SK-N-SH (cell line): ENCODE data around the gene FAT2. TPM values are rescaled to one million over a fixed set of nuclear protein-coding genes. Genes with fewer than 3 reads are reported as not detected.

ENCODE experiments used
- CTCF ChIA-PET: fragments of 300-600, 350-600 bp; formaldehyde crosslinking; extraction: SDS; loops from one replicate; lab custom pipeline; 2021; lab: Yijun Ruan, JAX
- POLR2A ChIA-PET: fragments of 350-600 bp; sonication (Branson Sonifier 250); formaldehyde crosslinking; extraction: SDS; loops from one replicate; lab custom pipeline; 2020; ENCODE audit warnings: antibody characterized with exemption, inconsistent platforms; lab: Yijun Ruan, JAX
- DNase-seq: peaks from one replicate; pipeline ENCODE4 v3.0.0; 2012
- H2AFZ ChIP-seq: fragments of 200-600 bp; sonication (generic); 2 replicates; pipeline ENCODE4 v1.8.1; 2016; ENCODE audit warnings: antibody characterized with exemption, mild to moderate bottlenecking, low read depth
- H3F3A ChIP-seq: fragments of 200-600 bp; sonication (generic); replicated peaks from 2 replicates; pipeline ENCODE3; 2016; ENCODE audit warnings: antibody characterized with exemption, mild to moderate bottlenecking; ENCODE audit not compliant: insufficient read depth
- H3K27ac ChIP-seq, 2 experiments: fragments of 200-500 bp in 1 of 2; fragments of 200-600 bp in 1 of 2; sonication (Bioruptor generic) in 1 of 2; sonication (generic), shearing (Covaris generic) in 1 of 2; 2 replicates each; pipeline versions ENCODE4 v1.5.1 to v1.6.1; 2014 to 2016; ENCODE audit warnings: low read depth in 2 of 2, inconsistent platforms in 1 of 2, low read length in 1 of 2, mild to moderate bottlenecking in 1 of 2, mixed read lengths in 1 of 2
- H3K27me3 ChIP-seq: fragments of 200-600 bp; sonication (generic), shearing (Covaris generic); 2 replicates; pipeline ENCODE4 v1.6.1; 2016; ENCODE audit warnings: mixed run types; ENCODE audit not compliant: insufficient read depth
- H3K36me3 ChIP-seq, 2 experiments: fragments of 200-500 bp in 1 of 2; fragments of 200-600 bp in 1 of 2; sonication (Bioruptor generic) in 1 of 2; sonication (generic) in 1 of 2; replicated peaks in 1 of 2; 2 replicates each; pipeline versions ENCODE3 to v1.5.1; 2014 to 2016; ENCODE audit warnings: low read length in 1 of 2, mild to moderate bottlenecking in 1 of 2; ENCODE audit not compliant: insufficient read depth in 2 of 2, control insufficient read depth in 1 of 2
- H3K4me1 ChIP-seq, 2 experiments: fragments of 200-500 bp in 1 of 2; fragments of 200-600 bp in 1 of 2; sonication (Bioruptor generic) in 1 of 2; sonication (generic), shearing (Covaris generic) in 1 of 2; 2 replicates each; pipeline versions ENCODE4 v1.5.1 to v1.6.1; 2014 to 2016; ENCODE audit warnings: low read depth in 1 of 2, low read length in 1 of 2, mixed run types in 1 of 2; ENCODE audit not compliant: insufficient read depth in 2 of 2, control insufficient read depth in 1 of 2
- H3K4me2 ChIP-seq: fragments of 200-600 bp; sonication (generic), shearing (Covaris generic); 2 replicates; pipeline ENCODE4 v1.6.1; 2017; ENCODE audit warnings: mixed run types
- H3K4me3 ChIP-seq, 2 experiments: fragments of 200-500 bp in 1 of 2; fragments of 200-600 bp in 1 of 2; sonication (Bioruptor generic) in 1 of 2; sonication (generic), shearing (Covaris generic) in 1 of 2; 2 replicates each; pipeline versions ENCODE4 v1.5.1 to v1.8.1; 2014 to 2016; ENCODE audit warnings: low read depth in 2 of 2, inconsistent platforms in 1 of 2, low read length in 1 of 2, mild to moderate bottlenecking in 1 of 2, mixed read lengths in 1 of 2, moderate library complexity in 1 of 2
- H3K79me2 ChIP-seq: fragments of 200-600 bp; sonication (generic); 2 replicates; pipeline ENCODE4 v1.8.1; 2017; ENCODE audit warnings: mild to moderate bottlenecking; ENCODE audit not compliant: insufficient read depth
- H3K9ac ChIP-seq: fragments of 200-600 bp; sonication (generic); 2 replicates; pipeline ENCODE4 v1.6.1; 2017; ENCODE audit warnings: mixed run types
- H3K9me2 ChIP-seq: fragments of 200-600 bp; sonication (generic); 2 replicates; pipeline ENCODE4 v1.6.1; 2017; ENCODE audit warnings: mixed run types
- H3K9me3 ChIP-seq: fragments of 200-600 bp; sonication (generic); 2 replicates; pipeline ENCODE4 v1.6.1; 2017; ENCODE audit warnings: mixed run types, mild to moderate bottlenecking, moderate library complexity
- H4K20me1 ChIP-seq: fragments of 200-600 bp; sonication (generic); 2 replicates; pipeline ENCODE4 v1.6.1; 2017; ENCODE audit warnings: mild to moderate bottlenecking, mixed run types; ENCODE audit not compliant: insufficient read depth
- CHD2 ChIP-seq: fragments of 150-350 bp; IDR thresholded peaks from 2 replicates; pipeline ENCODE4 v1.6.1; 2018; ENCODE audit warnings: low read length; ENCODE audit not compliant: partially characterized antibody
- CTCF ChIP-seq: fragments of 200-600 bp; sonication (generic); IDR thresholded peaks from 2 replicates; pipeline ENCODE4 v1.6.1; 2017; ENCODE audit warnings: antibody characterized with exemption, mild to moderate bottlenecking, moderate library complexity
- EZH2phosphoT487 ChIP-seq: fragments of 200-600 bp; sonication (generic); IDR thresholded peaks from 2 replicates; pipeline ENCODE4 v1.6.1; 2017; ENCODE audit warnings: low read depth, mixed run types, mild to moderate bottlenecking, antibody characterized with exemption, moderate library complexity, borderline replicate concordance
- FOSL2 ChIP-seq: IDR thresholded peaks from 2 replicates; pipeline ENCODE4 v1.4.0; 2012; ENCODE audit warnings: low read depth, mild to moderate bottlenecking, moderate library complexity, borderline replicate concordance
- JUND ChIP-seq: IDR thresholded peaks from 2 replicates; pipeline ENCODE4 v1.4.0; 2012
- MAX ChIP-seq: IDR thresholded peaks from 2 replicates; pipeline ENCODE4 v1.4.0; 2012; ENCODE audit warnings: low read depth
- MEF2A ChIP-seq: IDR thresholded peaks from 2 replicates; pipeline ENCODE4 v1.4.0; 2012; ENCODE audit warnings: low read depth, borderline replicate concordance
- PBX3 ChIP-seq: IDR thresholded peaks from 2 replicates; pipeline ENCODE4; 2012
- POLR2AphosphoS5 ChIP-seq: IDR thresholded peaks from 2 replicates; pipeline ENCODE4 v1.6.1; 2012; ENCODE audit warnings: low read depth, low read length
- RAD21 ChIP-seq: IDR thresholded peaks from 2 replicates; pipeline ENCODE4 v1.6.1; 2012; ENCODE audit warnings: mild to moderate bottlenecking, low read length
- RXRA ChIP-seq: IDR thresholded peaks from 2 replicates; pipeline ENCODE4 v1.4.0; 2012; ENCODE audit warnings: low read depth, mild to moderate bottlenecking, borderline replicate concordance
- TAF1 ChIP-seq: IDR thresholded peaks from 2 replicates; pipeline ENCODE4 v1.6.1; 2012; ENCODE audit warnings: low read depth, mild to moderate bottlenecking, low read length, moderate library complexity, borderline replicate concordance
- TCF12 ChIP-seq: IDR thresholded peaks from 2 replicates; pipeline ENCODE4 v1.4.0; 2012
- USF2 ChIP-seq: fragments of 150-350 bp; IDR thresholded peaks from 2 replicates; pipeline ENCODE4 v1.6.1; 2017; ENCODE audit warnings: antibody characterized with exemption, low read length, low read depth, borderline replicate concordance
- ZBTB33 ChIP-seq: IDR thresholded peaks from 2 replicates; pipeline ENCODE4 v1.4.0; 2012; ENCODE audit warnings: low read depth, borderline replicate concordance
- WGBS: methylation state at CpG from one replicate; pipeline ENCODE4 v1.1.6; 2017; ENCODE audit warnings: low lambda C conversion rate; 5-methylcytosine and 5-hydroxymethylcytosine counted together
- polyA plus RNA-seq, 3 experiments: library from polyadenylated mRNA; depleted of rRNA; stranded (reverse); fragments of >200 nt; gene quantifications; 2 replicates each; pipeline ENCODE4 v1.2.3, GENCODE V29; 2012

The FAT2 gene
- polyA plus RNA-seq, 1 of the 3 experiments (the other 2 are of a cell fraction): not detected

GRCh38 chr5:151596828-151597539 lies 5.9 kb upstream of the FAT2 start:
- POLR2A ChIA-PET: no interaction called here
- Histone ChIP-seq H4K20me1 (no peaks in the 10 kb centered on the region), H3K4me3 (no peak overlapping the region), H3K27me3 (no peaks in the 10 kb centered on the region), H3K79me2 (no peaks in the 10 kb centered on the region), H3K9me2 (no peaks in the 10 kb centered on the region), H3K4me2 (no peak overlapping the region)
- CTCF ChIA-PET: interaction anchor here (1.4 kb wide), 1 partner anchor 55 kb away, joined by 4 read pairs; no protein-coding TSS in a partner anchor
- no peak for TF ChIP-seq RXRA
- no peak for TF ChIP-seq RAD21
- no peak for TF ChIP-seq TCF12
- TF ChIP-seq, all 33 proteins: peak for 0
- 27% methylated on average over 1 of the region's 2 CpGs for WGBS
- H3K4me1 ChIP-seq: peaks cover 0 to 8% of the 10 kb centered on the region in 2 experiments; a peak in 1 of 4 replicates
- H3K27ac ChIP-seq: no peak overlapping the region
- H3F3A ChIP-seq: no peaks in the 10 kb centered on the region
- H2AFZ ChIP-seq: no peak overlapping the region
- no peak overlapping the region for H3K9ac ChIP-seq
- no peak for DNase-seq
- no peaks in the 10 kb centered on the region for H3K9me3 ChIP-seq
- no peaks in the 10 kb centered on the region for H3K36me3 ChIP-seq

- TF ChIP-seq POLR2AphosphoS5: no peak
- no peak for TF ChIP-seq EZH2phosphoT487
- TF ChIP-seq JUND: no peak
- TF ChIP-seq MAX: no peak
- TF ChIP-seq CHD2: no peak
- TF ChIP-seq TCF12: no peak
- no peak for TF ChIP-seq USF2
- TF ChIP-seq TAF1: no peak
- TF ChIP-seq ZBTB33: no peak
- no peak for TF ChIP-seq FOSL2
- TF ChIP-seq MEF2A: no peak
- no peak for TF ChIP-seq CTCF
- TF ChIP-seq PBX3: no peak
- TF ChIP-seq, all 33 proteins: peak for 0
- no peaks in the 10 kb centered on the region for H3F3A ChIP-seq
- WGBS: 57% methylated on average over 1 of the region's 11 CpGs
- no peak for DNase-seq
- no peaks in the 10 kb centered on the region for H3K9me2 ChIP-seq
- no peak overlapping the region for H2AFZ ChIP-seq
- no peaks in the 10 kb centered on the region for H3K9me3 ChIP-seq
- H3K4me3 ChIP-seq: no peak overlapping the region
- no peak overlapping the region for H3K4me2 ChIP-seq
- POLR2A ChIA-PET: no interaction called here
- no peaks in the 10 kb centered on the region for H4K20me1 ChIP-seq
- H3K27me3 ChIP-seq: no peaks in the 10 kb centered on the region
- H3K9ac ChIP-seq: no peak overlapping the region
- no peak overlapping the region for H3K27ac ChIP-seq
- CTCF ChIA-PET: no interaction called here
- no peaks in the 10 kb centered on the region for H3K79me2 ChIP-seq
- peaks cover 0 to 8% of the 10 kb centered on the region in 2 experiments; a peak in 1 of 4 replicates for H3K4me1 ChIP-seq
- H3K36me3 ChIP-seq: no peaks in the 10 kb centered on the region
These were observed 4.3 kb upstream of the FAT2 start for GRCh38 chr5:151595411-151595826.
